Coronary artery (tissue), 2 donors: ENCODE data around the gene GUCD1.
"Not testable (repeated sequence)": the region's sequence is repeated elsewhere in the genome, so short reads cannot be mapped to it uniquely, and the experiment has no call there.

Experiments
- DNase-seq: peaks from one replicate; pipeline ENCODE4 v3.0.0-alpha.2; 2017; ENCODE audit warnings: low spot score
- H3K27ac ChIP-seq, 2 donors: fragments of 200-600 bp; sonication (generic); one replicate each; pipeline ENCODE4 v1.5.1; 2016 to 2019
- H3K4me3 ChIP-seq: fragments of 200-600 bp; sonication (generic); 2 replicates; pipeline ENCODE4 v1.5.1; 2016; ENCODE audit warnings: mild to moderate bottlenecking, moderate library complexity
- CTCF ChIP-seq: fragments of 200-600 bp; sonication (generic); IDR thresholded peaks from one replicate; pipeline ENCODE4 v1.5.1; 2019; ENCODE audit warnings: antibody characterized with exemption

The GUCD1 gene

GRCh38 chr22:24595863-24596262, 40.9 kb upstream of the GUCD1 start:
- no peak for TF ChIP-seq CTCF
- Histone ChIP-seq H3K27ac (no peak overlapping the region), H3K4me3 (no peak overlapping the region)
- no peak for DNase-seq

- Histone ChIP-seq H3K27ac (no peak overlapping the region), H3K4me3 (no peak overlapping the region)
- TF ChIP-seq CTCF = no peak
- no peak for DNase-seq
These were observed 40.3 kb upstream of the GUCD1 start for GRCh38 chr22:24595228-24595627.

GRCh38 chr22:24594569-24595120, 39.7 kb upstream of the GUCD1 start:
- Histone ChIP-seq H3K27ac (no peak overlapping the region), H3K4me3 (no peak overlapping the region)
- TF ChIP-seq CTCF = no peak
- no peak for DNase-seq

GRCh38 chr22:24593836-24594568, 39.1 kb upstream of the GUCD1 start:
- TF ChIP-seq CTCF = no peak
- Histone ChIP-seq H3K27ac (peak overlapping the region in 1 of 2 donors; percentile 31), H3K4me3 (no peak overlapping the region)
- no peak for DNase-seq

- peak overlapping the region; percentile 91 for H3K4me3 ChIP-seq
- peak overlapping the region; percentile 47 to 92 for H3K27ac ChIP-seq
- DNase-seq = not testable (repeated sequence)
These were observed 38.6 kb upstream of the GUCD1 start for GRCh38 chr22:24593559-24593835.

- TF ChIP-seq CTCF = no peak
- Histone ChIP-seq H3K4me3 (peak within 1 kb of the TSS; percentile 91), H3K27ac (peak within 1 kb of the TSS; percentile 47 to 92)
- peak; percentile 91 for DNase-seq
These were observed 38.1 kb upstream of the GUCD1 start, which contains the start of gene LRRC75B for GRCh38 chr22:24592851-24593558. LRRC75B (minus strand) TSS chr22:24593073; CDS start chr22:24593039, 34 bp downstream.

- peak; percentile 75 for DNase-seq
- Histone ChIP-seq H3K27ac (peak overlapping the region; percentile 47 to 92), H3K4me3 (peak overlapping the region; percentile 91)
- TF ChIP-seq CTCF = no peak
These were observed 37.3 kb upstream of the GUCD1 start for GRCh38 chr22:24592058-24592850.
